WERI-Rb-1 (cell line): Measurements from ENCODE around the gene STK4.

Experiments used
- DNase-seq: peaks from one replicate; pipeline ENCODE4 v3.0.0-alpha.2; 2020
- H3K27ac ChIP-seq: fragments of 250-450 bp; sonication (Bioruptor Pico); 2 replicates; pipeline ENCODE4 v1.5.1; 2020; ENCODE audit warnings: mild to moderate bottlenecking, moderate library complexity
- H3K27me3 ChIP-seq: fragments of 250-450 bp; sonication (Bioruptor Pico); 2 replicates; pipeline ENCODE4 v1.5.1; 2021; ENCODE audit warnings: mild to moderate bottlenecking, low read depth, moderate library complexity; ENCODE audit not compliant: insufficient read depth, severe bottlenecking
- H3K36me3 ChIP-seq: fragments of 250-450 bp; sonication (Bioruptor Pico); 2 replicates; pipeline ENCODE4 v1.5.1; 2020; ENCODE audit warnings: mild to moderate bottlenecking, moderate library complexity
- H3K4me3 ChIP-seq: 2 replicates; pipeline ENCODE4 v1.5.1; 2011; ENCODE audit warnings: low read depth, mild to moderate bottlenecking, control low read depth, low read length
- H3K9me3 ChIP-seq: fragments of 250-450 bp; sonication (Bioruptor Pico); 2 replicates; pipeline ENCODE4 v1.5.1; 2021; ENCODE audit warnings: mild to moderate bottlenecking, moderate library complexity; ENCODE audit not compliant: severe bottlenecking
- CTCF ChIP-seq: IDR thresholded peaks from 2 replicates; pipeline ENCODE4 v1.5.1; 2011; ENCODE audit warnings: low read depth, mild to moderate bottlenecking, control low read depth, inconsistent platforms, low read length

The STK4 gene

GRCh38 chr20:45055056-45055455 lies 88.7 kb downstream of the STK4 start:
- H3K9me3 ChIP-seq = no peaks in the 10 kb centered on the region
- no peak for TF ChIP-seq CTCF
- H3K36me3 ChIP-seq = peaks cover 6% of the 10 kb centered on the region
- H3K27me3 ChIP-seq = no peaks in the 10 kb centered on the region
- DNase-seq = no peak
- H3K27ac ChIP-seq = no peak overlapping the region
- no peak overlapping the region for H3K4me3 ChIP-seq

- Histone ChIP-seq H3K36me3 (peaks cover 6% of the 10 kb centered on the region), H3K4me3 (no peak overlapping the region), H3K27ac (no peak overlapping the region), H3K27me3 (no peaks in the 10 kb centered on the region), H3K9me3 (no peaks in the 10 kb centered on the region)
- no peak for DNase-seq
- no peak for TF ChIP-seq CTCF
Observed at GRCh38 chr20:45056473-45057173, 90.3 kb downstream of the STK4 start.

GRCh38 chr20:45058168-45058850 lies 92.0 kb downstream of the STK4 start:
- Histone ChIP-seq H3K4me3 (no peak overlapping the region), H3K9me3 (no peaks in the 10 kb centered on the region), H3K27ac (no peak overlapping the region), H3K27me3 (no peaks in the 10 kb centered on the region), H3K36me3 (peaks cover 2% of the 10 kb centered on the region)
- TF ChIP-seq CTCF = no peak
- DNase-seq = no peak

DNA sequence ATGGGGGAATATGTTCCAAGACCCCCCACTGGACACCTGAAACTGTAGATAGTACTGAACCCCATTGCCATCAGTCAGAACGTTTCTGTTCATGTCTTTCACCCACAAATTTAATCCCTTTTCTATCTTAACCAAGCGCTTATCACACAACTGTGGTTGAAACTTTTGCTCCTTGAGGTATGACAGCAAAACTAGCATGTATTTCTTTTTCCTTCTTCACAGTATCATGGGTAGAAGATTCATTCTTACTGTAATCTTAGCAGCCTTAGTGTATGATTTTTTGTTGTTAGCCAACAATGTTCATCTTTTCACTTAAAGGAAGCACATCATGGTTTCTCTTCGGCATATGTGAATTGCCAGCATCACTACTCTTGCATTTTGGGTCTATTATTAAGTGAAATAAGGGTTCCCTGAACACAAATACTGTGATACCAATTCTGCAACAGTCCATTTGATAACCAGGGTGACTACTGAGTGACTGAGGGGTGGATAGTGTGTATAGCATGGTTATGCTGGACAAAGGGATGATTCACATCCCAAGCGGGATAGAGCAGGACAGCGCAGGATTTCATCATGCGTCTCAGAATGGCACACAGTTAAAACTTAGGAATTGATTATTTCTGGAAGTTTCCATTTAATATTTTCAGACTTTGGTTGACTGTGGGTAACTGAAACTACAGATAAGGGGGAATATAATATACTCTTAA lies 92.9 kb downstream of the STK4 start:
- TF ChIP-seq CTCF = no peak
- Histone ChIP-seq H3K9me3 (no peaks in the 10 kb centered on the region), H3K4me3 (no peak overlapping the region), H3K36me3 (no peaks in the 10 kb centered on the region; the same call in 1 of the 2 replicates), H3K27me3 (no peaks in the 10 kb centered on the region), H3K27ac (no peak overlapping the region)
- no peak for DNase-seq

- H3K36me3 ChIP-seq = no peaks in the 10 kb centered on the region; the same call in 1 of the 2 replicates
- no peak for TF ChIP-seq CTCF
- no peak overlapping the region for H3K27ac ChIP-seq
- H3K4me3 ChIP-seq = no peak overlapping the region
- H3K9me3 ChIP-seq = no peaks in the 10 kb centered on the region
- H3K27me3 ChIP-seq = no peaks in the 10 kb centered on the region
- no peak for DNase-seq
Observed at GRCh38 chr20:45060294-45060693, 94.0 kb downstream of the STK4 start.
